CD4-positive, alpha-beta T cell treated with Interleukin-4 for 4 hours (primary cell): ENCODE results near the gene CHRM4.

Experiments used
- DNase-seq: peaks from one replicate; pipeline ENCODE4 v3.0.0-alpha.2; 2020

CHRM4 gene

DNA sequence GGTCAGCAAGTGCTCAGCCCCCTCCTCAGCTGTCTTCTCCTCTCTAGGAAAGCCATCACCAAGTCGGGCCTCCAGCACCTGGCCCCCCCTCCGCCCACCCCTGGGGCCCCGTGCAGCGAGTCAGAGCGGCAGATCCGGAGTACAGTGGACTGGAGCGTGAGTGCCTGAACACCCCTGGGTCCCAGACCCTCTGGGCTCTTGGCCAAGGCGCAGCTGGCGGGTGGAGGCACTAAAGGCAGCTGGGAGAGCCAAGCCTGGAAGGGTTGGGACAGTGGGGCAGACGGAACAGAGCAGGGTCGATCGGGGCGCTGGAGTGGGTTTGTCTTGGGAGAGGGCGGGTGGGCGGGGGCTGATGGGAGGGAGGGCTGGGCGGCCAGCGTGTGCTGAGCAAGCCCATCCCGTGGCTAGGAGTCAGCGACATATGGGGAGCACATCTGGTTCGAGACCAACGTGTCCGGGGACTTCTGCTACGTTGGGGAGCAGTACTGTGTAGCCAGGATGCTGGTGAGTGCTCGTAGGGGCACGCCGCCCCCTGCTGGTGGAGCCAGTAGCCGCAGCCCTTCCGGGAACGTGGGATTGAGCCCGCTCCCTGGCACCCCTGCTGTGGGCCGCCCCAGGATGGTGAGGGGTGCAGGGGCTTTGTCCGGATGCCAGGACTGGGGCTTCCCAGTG is 24.2 kb downstream of the CHRM4 start:
- DNase-seq, result peak; percentile 71

DNA sequence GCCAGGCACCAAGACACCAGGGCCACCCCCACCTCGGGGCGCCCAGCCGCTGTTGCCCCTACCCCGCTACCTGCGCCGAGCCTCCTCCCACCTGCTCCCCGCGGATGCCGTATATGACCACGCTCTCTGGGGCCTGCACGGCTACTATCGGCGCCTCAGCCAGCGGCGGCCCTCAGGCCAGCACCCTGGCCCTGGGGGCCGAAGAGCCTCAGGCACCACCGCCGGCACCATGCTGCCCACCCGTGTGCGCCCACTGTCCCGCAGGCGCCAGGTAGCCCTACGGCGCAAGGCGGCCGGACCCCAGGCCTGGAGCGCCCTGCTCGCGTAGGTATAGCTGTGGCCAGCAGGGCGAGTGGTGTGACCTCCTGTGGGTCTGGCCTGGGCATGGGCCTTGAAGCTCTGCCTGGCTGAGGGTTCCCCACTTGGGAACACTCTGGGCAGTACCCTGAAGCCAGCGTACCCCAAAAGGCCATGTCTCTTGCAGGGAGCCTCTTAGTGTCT is 24.9 kb downstream of the CHRM4 start:
- DNase-seq, result no peak

DNA sequence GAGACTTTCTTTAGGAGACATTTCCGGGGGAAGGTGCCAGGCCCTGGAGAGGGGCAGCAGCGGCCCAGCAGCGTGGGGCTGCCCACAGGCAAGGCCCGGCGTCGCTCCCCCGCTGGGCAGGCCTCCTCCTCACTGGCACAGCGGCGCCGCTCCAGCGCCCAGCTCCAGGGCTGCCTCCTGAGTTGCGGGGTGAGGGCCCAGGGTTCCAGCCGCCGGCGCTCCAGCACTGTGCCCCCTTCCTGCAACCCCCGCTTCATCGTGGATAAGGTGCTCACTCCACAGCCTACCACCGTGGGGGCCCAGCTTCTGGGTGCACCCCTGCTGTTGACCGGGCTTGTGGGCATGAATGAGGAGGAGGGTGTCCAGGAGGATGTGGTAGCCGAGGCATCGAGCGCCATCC is 25.3 kb downstream of the CHRM4 start:
- no peak for DNase-seq

DNA sequence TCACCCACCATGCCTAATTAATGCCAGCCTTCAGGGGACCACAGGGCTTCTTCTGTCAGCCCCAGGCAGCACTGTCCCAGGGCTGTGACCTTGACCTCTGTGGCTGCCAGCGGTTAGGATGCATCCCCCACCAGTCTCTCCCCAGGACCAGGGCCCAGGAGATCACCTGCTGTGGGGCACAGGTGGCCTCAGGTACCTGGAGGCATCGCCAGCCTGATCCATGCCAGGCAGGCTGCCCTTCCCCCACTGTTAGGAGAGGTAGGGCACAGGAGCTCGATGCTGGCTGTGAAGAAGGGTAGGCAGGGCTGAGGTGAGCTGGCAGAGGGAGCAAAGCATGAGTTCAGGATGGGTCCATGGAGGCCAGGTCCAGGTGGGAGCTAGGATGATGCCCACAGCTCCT is 26.8 kb downstream of the CHRM4 start:
- DNase-seq, result no peak

DNA sequence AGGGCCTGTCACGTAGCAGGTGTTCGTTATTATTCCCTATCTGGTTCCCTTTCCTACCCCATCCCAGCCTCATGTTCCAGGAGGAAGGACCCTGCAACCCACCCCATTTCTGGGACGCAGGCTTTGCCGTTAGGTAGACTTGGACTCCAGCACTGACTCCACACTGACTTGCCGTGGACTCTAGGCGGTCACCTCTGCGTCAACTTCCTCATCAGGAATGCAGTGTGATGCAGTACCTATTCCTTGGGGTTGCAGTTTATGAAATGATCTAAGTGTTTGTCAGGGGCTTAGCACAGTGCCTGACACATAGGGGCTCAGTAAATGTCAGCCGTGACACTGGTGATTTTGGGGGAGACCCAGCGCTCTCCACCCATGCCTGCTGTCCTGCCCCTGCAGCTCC is 27.5 kb downstream of the CHRM4 start:
- no peak for DNase-seq

DNA sequence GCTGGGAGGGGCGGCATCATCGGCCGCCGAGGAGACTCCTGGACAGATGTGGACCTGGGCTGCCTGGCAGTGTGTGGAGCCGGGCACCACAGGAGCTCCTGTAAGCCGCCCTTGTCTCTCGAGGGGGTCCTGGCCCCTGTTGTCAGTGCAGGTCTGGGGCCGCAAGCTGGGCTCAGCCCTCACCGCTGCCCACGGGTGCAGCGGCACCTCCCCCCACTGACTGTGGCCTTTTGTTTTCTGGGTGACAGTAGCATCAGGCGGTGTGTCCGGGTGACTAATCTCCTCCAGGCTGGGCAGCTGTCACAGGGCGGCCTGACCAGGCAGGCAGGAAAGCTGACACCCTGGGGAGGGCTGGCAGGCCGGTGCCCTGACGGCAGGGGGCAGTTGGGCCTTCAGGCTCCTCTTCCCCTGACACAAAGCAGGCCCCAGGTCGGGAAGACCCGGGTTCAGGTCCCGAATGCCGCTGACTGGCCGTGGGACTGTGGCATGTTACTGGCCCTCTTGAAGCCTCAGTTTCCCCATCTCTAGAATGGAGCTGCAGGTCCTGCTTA is 28.0 kb downstream of the CHRM4 start:
- DNase-seq, result no peak

DNA sequence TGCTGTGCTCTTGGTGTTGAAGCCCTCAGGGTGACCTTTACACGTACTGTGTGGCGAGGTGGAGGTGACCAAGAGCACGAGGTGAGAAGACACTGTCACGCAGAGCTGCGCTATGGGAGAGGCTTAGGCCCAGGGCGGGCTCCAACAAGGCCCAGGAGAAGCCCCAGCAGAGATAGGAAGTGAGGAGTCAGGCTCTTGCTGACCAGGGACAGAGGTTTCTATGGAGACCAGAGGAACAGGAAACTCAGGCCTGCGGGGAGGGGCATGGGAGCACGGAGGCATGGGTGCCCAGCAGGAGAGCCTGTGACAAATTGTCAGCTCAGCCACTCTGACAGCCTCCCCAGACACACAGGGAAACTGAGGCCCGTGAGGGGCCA is 28.6 kb downstream of the CHRM4 start:
- no peak for DNase-seq

DNA sequence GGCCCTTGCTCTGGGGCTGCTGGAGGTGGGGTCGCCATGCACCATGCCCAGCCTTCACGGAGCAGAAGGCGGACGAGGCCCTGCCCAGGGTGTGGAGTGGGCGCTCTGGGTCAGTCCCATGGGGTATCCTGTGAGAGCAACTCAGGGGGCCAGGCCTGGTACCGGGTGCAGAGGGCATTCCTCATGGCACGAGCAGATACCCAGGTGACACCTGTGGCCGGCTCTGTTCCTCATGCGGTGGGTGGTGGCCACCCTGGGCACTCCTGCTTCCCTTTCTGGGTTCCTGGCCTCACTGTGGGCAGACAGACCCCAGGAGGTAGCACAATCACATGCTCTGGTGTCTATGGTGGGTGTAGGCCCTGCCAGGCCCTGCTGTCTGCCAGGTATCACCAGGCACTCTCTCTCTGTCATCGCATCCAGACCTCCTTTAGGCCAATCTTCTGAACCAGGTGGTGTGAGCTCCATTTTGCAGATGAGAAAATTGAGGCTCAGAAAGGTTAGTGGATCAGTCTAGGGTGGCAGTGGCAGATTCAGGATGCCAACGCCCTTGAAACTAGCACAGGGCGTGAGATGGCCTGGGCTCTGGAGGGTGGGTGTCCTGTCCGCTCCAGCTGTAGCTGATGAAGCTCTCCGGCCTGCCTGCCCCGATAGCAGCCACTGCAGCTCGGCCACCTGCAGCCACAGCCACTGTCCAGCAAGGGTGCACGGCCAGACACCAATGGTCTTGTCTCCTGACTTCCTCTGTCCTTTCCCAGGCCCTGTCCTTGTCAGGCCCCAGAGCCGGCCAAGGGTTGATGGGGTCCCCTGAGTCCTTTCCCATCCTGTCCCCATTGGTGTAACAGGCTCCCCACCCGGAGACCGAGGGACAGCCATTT is 29.2 kb downstream of the CHRM4 start:
- DNase-seq, result no peak

DNA sequence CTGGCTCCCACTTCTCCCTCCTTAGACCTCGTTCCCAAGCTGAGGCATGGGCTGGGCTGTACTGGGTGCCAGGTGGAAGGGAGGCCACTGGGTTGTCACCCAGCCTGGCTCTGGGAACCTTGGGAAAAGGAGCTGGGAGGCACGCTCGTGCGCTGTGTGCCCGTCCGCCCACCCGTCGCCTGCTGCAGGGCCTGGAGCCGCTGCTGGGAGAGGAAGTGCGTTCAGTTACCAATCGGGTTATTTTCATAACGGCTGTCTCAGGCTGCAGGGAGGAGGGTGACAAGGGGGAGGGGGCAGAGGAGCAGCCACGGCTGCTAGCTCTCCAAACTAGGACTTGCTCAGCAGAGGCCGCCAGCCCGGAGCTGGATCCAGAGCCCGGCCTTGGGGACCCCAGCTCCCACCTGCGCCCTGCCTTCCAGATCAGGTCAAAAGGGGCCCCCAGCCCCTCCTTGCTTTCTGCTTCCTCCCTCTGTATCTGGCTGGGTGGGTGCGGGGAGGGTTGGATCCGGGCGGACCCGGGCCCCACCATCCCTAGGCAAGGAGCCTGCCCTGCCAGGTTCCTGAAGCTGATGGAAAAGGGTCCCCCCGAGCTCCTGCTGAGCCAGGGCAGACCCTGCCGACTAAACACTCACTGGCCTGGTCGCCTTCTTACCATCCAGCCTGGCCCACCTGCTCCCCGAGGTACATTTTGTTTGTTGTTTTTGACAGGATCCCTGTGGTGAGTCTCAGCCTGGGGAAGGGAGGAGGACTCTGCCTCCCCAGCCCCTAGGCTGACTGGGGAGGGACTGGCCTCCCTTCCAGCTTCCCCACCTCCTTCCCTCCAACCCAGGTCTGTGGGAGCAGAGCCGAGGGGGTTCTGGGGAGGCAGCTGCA is 30.1 kb downstream of the CHRM4 start:
- peak; percentile 65 for DNase-seq

DNA sequence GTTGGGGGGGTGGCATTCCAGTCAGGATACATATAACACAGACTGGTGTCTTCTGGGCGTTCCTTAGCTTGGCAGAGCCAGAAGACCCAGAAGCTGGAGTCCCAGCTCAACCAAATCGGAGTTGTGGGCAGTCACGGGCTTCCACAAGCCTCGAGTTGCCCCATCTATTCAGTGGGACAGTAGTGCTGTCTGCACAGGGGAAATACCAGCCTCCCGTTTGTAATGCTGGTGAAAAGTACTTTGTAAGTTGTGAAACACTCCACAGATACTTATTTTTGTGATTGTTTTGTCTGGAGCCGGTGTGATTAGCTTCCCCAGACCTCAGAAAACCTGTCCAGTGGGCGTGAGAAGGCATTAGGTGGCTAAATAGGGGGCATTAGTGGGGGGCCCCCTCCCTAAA is 30.7 kb downstream of the CHRM4 start:
- DNase-seq, result no peak

DNA sequence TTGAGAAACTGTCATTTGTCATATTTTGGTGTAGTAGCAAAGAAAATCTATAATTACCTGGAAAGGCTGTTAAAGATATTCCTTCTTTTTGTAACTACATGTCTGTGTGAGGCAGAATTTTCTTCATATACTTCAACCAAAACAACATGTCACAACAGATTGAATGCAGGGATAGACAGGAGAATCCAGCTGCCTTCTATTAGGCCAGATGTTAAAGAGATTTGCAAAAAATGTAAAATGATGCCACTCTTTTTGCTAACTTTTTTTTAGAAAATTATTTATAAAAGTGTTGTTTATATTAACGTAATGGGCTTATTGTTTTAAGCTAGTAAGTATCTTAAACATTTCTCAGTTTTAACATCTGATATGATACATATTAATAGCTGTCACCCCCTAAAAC is 31.6 kb downstream of the CHRM4 start:
- no peak for DNase-seq

DNA sequence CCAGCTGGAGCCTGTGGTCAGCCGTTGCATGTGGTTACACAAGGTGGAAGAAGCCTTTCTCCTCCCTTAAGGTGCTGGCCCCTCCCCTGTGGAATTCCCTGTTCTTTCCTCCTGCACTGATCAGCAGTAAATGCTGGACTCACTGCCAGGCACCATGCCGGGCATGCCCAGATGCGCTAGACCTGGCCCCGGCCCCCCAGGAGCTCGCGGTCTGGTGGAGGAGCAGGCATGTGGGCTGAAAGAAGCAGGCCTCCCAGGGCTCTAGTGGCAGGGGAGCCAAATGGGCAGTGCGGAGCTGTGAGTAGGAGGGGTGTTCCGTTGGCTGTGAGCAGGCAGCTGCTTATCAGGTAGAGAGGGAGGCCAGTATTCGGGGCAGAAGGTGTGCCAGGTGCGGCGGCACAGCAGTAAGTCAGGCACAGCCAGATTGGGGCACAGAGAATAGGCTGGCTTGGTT is 34.1 kb downstream of the CHRM4 start:
- no peak for DNase-seq

DNA sequence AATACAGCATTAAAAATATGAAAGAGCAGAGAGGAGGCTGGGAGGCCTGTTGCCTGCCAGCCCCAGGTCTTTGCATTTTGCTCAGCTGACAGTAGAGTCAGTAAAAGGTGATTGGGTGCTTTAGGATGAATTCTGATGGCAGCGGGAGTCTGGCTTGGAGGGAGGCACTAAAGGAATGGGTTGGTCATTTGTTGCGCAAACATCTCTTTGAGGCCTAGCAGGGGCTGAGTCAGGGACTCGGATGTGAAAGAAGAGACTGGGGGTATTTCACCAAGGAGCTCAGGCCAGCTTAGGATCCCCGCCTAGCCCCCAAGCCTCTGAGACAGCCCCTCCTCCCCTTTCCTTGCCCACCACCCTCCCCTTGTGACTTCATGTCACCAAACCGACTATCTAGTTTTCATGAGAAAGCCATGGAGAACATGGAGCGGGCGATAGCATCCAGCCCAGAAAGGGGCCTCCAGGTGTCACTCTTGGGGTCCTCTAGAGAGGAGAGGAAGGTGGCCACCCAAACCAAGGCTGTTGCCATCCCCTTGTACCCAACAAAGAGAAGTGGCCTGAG is 34.6 kb downstream of the CHRM4 start:
- no peak for DNase-seq

DNA sequence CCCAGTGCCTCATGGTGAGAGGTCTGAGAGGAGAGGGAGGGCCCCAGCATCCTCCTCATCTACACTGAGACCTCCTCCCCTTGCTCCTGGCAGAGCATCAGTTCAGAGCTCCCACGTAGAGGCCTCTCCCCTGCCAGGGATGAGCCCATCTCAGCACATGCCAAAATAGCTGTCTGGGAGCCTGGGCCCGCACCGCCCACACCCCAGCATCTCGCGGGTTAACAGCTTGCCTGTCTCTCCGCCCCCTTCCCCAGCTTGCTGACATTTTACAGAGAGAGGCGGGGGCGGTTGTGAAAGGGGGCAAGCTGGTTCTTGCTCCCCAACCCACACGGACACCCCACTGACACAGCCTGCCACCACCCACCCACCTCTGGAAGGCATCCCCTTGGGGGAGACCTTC is 37.9 kb downstream of the CHRM4 start:
- no peak for DNase-seq

DNA sequence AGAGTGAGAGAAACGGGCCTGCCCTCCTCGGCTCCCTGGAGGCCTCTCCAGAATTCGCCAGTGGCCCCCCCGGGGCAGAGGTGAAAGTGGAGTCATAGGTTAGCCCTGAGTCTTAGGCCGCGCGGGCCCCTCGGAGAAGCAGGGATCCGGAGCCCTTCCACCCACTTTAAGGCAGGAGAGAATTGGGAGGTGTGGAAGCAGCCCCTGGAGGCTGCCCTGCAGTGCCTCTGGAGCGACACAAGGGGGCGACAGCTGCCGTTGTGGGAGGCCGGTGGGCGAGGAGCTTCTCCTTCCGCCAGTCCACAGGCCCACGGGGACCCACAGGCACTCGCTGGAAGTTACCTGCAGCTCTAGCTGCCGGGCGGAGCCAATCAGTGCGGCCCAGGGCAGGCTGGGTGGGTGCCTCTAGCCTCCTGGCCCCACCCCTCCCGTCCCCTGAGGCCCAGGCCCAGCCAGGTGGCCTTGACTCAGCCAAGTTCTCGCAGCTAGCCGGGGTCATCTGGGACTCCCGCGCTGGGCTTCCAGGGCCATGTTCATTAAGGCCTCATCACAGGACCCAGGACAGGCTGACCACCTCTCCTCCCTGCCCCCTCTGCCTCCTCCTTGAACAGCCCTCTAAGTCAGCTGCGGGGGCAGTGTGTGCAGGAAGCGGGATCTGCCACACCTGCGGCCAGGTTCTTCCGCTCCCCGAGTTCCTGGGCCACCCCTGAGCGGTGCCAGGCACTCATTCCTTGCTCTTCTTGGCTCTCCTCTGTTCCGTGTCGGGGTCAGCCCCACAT is 39.3 kb downstream of the CHRM4 start:
- peak; percentile 88 for DNase-seq

DNA sequence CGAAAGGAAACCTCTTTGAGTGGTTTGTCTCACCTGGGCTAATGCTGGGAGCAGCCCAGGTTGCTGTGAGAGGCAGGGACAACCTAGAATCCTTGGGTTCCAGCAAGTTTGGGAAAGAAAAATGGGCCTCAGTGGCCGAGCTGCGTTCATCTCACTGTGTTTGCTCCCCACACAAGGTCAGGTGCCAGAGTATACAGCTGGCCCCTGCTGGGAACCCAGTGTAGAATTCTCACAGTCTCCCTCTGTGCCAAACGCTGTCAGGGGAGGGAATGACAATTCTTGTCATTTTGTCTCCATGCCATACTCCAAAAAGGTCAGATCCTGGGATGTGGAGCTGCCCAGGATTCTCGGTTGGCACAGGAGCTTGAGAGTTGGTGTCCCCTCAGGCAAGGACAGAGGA is 40.0 kb downstream of the CHRM4 start:
- DNase-seq, result no peak

DNA sequence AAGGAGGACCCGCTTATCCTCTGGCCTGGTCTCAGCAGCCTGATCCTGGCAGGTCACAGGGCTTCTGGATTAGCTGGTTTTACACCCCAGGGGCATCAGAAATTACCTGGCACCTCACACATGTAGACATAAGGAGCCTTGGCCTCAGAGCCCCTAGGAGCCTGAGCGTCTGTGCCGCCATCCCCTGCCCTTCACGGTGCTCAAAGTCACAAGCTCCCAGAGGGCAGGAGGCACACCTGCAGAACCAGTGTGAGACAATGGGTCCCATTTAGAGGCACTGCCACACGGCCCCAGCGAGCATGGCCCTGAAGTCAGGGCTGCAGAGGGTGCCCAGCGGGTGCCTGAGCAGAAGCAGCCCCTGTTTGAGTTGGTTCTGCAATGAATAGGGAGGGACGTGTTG is 40.4 kb downstream of the CHRM4 start:
- no peak for DNase-seq

DNA sequence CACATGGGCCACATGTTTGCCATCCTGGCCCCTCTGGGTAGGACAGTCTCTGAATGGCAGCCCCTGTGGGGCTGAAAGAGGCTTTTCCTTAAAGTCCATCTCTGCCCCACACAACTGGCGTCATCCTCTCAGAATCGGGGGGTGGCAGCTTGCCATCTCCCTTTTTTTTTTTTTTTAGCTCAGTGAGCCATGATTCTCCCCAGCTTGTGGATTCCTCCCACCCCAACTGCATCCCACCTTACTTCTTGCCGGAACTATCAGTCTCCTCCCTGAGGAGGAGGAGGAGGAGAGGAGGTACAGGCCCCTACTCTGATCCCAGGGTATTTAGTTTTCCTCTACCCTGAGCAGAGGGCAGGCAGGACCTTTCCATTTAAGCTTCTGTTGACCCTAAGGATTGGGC is 40.9 kb downstream of the CHRM4 start:
- DNase-seq, result no peak

DNA sequence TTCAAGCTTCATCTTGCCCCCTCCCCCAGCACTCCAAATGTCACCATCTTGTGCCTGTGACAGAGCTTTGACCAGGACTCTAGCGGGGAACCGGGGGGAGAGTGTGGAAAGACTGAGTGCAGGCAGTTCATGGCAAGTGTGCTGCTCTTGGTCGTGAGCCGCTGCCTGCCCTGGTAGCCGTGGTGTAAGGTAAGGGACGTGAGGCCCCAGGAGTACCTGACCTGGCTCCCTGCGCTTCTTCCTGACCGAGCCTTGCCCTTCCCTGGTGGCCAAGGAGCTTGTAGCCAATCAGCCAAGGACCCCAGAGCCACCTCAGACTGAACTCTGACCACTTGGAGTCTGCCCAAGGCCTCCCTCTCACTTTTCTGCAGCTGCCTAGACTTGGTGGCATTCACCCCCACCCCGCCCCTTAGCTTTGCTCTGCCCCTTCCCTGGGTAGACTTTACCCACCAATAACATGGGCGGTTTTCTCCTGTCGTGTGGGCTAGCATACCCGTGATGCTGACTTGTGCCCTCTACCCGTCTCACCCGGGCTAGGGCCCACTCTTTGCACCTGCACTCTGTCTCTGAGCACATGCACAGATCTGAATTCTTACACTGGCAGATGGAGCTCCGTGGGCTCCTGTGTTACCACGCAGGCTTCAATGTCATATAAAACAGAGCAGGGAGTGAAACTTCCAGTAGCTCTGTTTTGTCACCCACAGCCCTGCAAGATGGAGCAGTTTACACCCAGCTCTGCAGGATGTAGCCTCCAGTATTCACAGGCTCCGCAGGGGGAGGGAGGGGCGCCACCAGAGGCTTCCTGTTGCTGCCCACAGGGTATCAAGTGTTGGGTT is 42.8 kb downstream of the CHRM4 start:
- peak; percentile 73 for DNase-seq

DNA sequence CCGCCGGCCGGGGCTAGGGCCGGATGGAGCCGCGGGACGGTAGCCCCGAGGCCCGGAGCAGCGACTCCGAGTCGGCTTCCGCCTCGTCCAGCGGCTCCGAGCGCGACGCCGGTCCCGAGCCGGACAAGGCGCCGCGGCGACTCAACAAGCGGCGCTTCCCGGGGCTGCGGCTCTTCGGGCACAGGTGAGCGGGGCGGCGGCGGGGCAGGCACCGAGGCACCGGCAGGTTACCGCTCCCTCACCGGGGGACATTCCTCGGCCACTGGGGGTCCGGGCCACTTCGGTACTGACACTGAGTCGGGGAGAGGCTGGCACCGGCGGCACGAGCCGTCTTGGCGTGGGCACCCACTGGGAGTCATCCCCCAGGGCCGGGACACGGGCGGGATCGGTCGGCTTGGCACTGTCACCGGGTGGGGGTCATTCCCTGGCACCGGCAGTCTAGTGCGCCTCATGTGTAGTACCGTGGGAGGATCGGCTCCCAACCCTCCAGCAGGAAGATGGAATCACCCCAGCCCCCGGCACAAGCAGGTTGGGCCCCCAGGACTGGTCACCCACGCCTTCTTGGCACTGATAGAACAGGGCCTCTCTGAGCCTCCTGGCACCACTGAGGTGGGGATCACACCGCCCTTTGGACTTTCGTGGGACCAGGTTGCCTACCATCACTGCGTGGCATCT is 43.8 kb downstream of the CHRM4 start:
- DNase-seq, result no peak
